PC-3 (cell line): ENCODE data around the gene B4GALNT4. TPM values are rescaled to one million over a fixed set of nuclear protein-coding genes. Genes with fewer than 3 reads are reported as not detected.

Source experiments
- ATAC-seq: fragments of 200-7000 bp; cut with Tn5 transposase; 2 replicates; pipeline ENCODE4 v1.9.1; 2020; ENCODE audit warnings: mild to moderate bottlenecking, moderate library complexity
- BruUV-seq: library from RNA; stranded (reverse); fragments of 400-500 nt; replicated peaks from 2 replicates; lab custom pipeline; 2021; lab: Mats Ljungman, UMichigan
- CTCF ChIA-PET: fragments of 300-600 bp; sonication (Branson Sonifier 250); formaldehyde crosslinking; loops from one replicate; lab custom pipeline; 2022; ENCODE audit warnings: antibody characterized with exemption; lab: Charles Lee
- POLR2A ChIA-PET: fragments of 300-600 bp; sonication (Branson Sonifier 250); formaldehyde crosslinking; loops from one replicate; lab custom pipeline; 2022; ENCODE audit warnings: antibody characterized with exemption; ENCODE audit not compliant: unreplicated experiment; lab: Charles Lee
- DNase-seq: peaks from one replicate; pipeline ENCODE4 v3.0.0-alpha.2; 2015
- H2AFZ ChIP-seq: fragments of 300-600 bp; sonication (generic); 2 replicates; pipeline ENCODE4 v1.6.0; 2016; ENCODE audit warnings: antibody characterized with exemption, low read length
- H3F3A ChIP-seq: fragments of 300-600 bp; sonication (generic); one replicate; pipeline ENCODE4 v1.6.0; 2017; ENCODE audit warnings: antibody characterized with exemption, low read length, control low read depth, mild to moderate bottlenecking; ENCODE audit not compliant: unreplicated experiment
- H3K27ac ChIP-seq: fragments of 300-600 bp; sonication (generic); 2 replicates; pipeline ENCODE4 v1.5.1; 2016; ENCODE audit warnings: mild to moderate bottlenecking, low read length
- H3K27me3 ChIP-seq: fragments of 300-600 bp; sonication (generic); 2 replicates; pipeline ENCODE4 v1.6.1; 2016; ENCODE audit warnings: low read length, mixed read lengths
- H3K36me3 ChIP-seq: fragments of 300-600 bp; sonication (generic); 2 replicates; pipeline ENCODE4 v1.6.1; 2016; ENCODE audit warnings: low read depth, mixed run types, low read length, mixed read lengths
- H3K4me1 ChIP-seq: fragments of 300-600 bp; sonication (generic); 2 replicates; pipeline ENCODE4 v1.5.1; 2016; ENCODE audit warnings: low read length; ENCODE audit not compliant: insufficient read depth
- H3K4me2 ChIP-seq: fragments of 300-600 bp; sonication (generic); 2 replicates; pipeline ENCODE4 v1.6.0; 2016; ENCODE audit warnings: low read length
- H3K4me3 ChIP-seq: fragments of 300-600 bp; sonication (generic); 2 replicates; pipeline ENCODE4 v1.5.1; 2016; ENCODE audit warnings: mild to moderate bottlenecking, low read length, mixed read lengths
- H3K79me2 ChIP-seq: fragments of 300-600 bp; sonication (generic); 2 replicates; pipeline ENCODE4 v1.6.1; 2017; ENCODE audit warnings: low read length, mixed read lengths
- H3K9ac ChIP-seq: fragments of 300-600 bp; sonication (generic); 2 replicates; pipeline ENCODE4 v1.6.0; 2016; ENCODE audit warnings: mild to moderate bottlenecking, low read length
- H3K9me2 ChIP-seq: fragments of 300-600 bp; sonication (generic); replicated peaks from 2 replicates; pipeline ENCODE4 v1.6.1; 2016; ENCODE audit warnings: mixed run types, low read length, mixed read lengths
- H3K9me3 ChIP-seq: fragments of 300-600 bp; sonication (generic); 2 replicates; pipeline ENCODE4 v1.6.1; 2016; ENCODE audit warnings: low read length, mixed read lengths
- H4K20me1 ChIP-seq: fragments of 300-600 bp; sonication (generic); 2 replicates; pipeline ENCODE4 v1.6.1; 2016; ENCODE audit warnings: low read length, mixed read lengths
- EZH2 ChIP-seq: fragments of 300-600 bp; sonication (generic); IDR thresholded peaks from one replicate; pipeline ENCODE4 v1.6.1; 2017; ENCODE audit warnings: antibody characterized with exemption, mild to moderate bottlenecking, low read length; ENCODE audit not compliant: unreplicated experiment
- EZH2phosphoT487 ChIP-seq: fragments of 300-600 bp; sonication (generic); IDR thresholded peaks from 2 replicates; pipeline ENCODE4 v1.6.1; 2018; ENCODE audit warnings: mild to moderate bottlenecking, antibody characterized with exemption, low read length, borderline replicate concordance
- intact Hi-C: fragments of 100-400 bp; cut with micrococcal nuclease; formaldehyde crosslinking; loops from 2 replicates; pipeline ENCODE4 v1.9.0; 2023
- total RNA-seq: library from RNA; depleted of rRNA; stranded (reverse); fragments of >200 nt; gene quantifications from 2 replicates; pipeline ENCODE4 v1.2.3, GENCODE V29; 2014
- TF ChIP-seq, protein P1 (sequence below): fragments of 300-600 bp; sonication (generic); conservative IDR thresholded peaks from 2 replicates; pipeline ENCODE4 v1.5.1; 2017; ENCODE audit warnings: antibody characterized with exemption, low read depth, mild to moderate bottlenecking, low read length

The B4GALNT4 gene
- total RNA-seq, 1 experiment from 2014 or later = 52.9 TPM

DNA sequence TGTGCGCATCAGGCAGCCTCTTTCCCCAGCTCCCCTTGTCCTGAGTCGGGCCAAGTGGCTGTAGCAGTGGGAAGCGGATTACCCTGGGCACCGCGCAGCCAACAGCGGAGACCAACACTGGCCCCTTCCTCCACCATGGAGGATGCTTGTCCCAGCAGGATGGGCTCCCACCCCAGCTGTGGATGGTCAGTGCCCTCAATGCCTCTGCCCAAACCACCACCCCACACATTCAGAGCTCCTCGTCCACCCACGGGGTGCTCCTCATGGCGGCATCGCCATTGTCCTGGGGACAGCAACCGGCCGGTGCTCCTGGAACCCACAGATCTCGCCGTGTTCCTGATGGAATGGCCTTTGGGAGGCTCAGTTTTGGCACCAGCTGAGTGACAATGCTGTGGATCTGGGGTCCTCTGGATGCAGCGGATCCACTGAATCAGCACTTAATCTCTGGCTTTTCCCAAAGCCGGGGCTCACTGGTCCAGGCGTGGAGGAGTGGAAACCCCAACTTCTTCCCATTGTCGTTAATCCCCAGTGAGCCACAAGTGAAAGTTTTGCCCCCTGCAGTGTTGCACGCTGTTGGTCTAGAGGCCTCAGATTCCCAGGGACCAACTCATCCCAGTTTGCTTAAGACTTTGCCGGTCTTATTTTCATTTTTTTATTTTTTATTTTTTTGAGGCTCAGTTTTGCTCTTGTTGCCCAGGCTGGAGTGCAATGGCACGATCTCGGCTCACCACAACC is 4.1 kb upstream of the B4GALNT4 start:
- H3K9me2 ChIP-seq = no peaks in the 10 kb centered on the region
- intact Hi-C loops = no loop called here
- ATAC-seq = no peak

DNA sequence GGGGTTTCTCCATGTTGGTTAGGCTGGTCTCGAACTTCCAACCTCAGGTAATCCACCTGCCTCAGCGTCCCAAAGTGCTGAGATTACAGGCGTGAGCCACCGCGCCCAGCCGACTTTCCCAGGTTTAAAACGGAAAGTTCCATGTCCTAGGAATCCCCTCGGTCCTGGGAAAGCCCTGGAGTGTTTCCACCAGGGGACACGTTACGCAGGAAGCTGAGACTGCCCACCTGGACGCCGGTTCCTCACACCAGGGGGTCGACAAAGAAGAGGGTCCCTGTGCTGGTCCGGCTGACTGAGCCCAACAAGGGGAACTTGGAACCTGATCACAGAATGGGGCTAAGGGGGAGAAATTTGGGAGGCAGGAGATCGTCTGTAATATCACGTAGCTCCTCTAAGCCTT is 3.5 kb upstream of the B4GALNT4 start:
- no TSS peak for BruUV-seq
- H3K9me3 ChIP-seq = no peaks in the 10 kb centered on the region

More for the DNA sequence above, 4.1 kb upstream of the B4GALNT4 start:
- H2AFZ ChIP-seq = no peak overlapping the region
- H3K79me2 ChIP-seq = peaks cover 2% of the 10 kb centered on the region
- H3F3A ChIP-seq = no peaks in the 10 kb centered on the region
- TF ChIP-seq EZH2phosphoT487 (no peak), EZH2 (no peak)
- TF ChIP-seq, protein P1, sequence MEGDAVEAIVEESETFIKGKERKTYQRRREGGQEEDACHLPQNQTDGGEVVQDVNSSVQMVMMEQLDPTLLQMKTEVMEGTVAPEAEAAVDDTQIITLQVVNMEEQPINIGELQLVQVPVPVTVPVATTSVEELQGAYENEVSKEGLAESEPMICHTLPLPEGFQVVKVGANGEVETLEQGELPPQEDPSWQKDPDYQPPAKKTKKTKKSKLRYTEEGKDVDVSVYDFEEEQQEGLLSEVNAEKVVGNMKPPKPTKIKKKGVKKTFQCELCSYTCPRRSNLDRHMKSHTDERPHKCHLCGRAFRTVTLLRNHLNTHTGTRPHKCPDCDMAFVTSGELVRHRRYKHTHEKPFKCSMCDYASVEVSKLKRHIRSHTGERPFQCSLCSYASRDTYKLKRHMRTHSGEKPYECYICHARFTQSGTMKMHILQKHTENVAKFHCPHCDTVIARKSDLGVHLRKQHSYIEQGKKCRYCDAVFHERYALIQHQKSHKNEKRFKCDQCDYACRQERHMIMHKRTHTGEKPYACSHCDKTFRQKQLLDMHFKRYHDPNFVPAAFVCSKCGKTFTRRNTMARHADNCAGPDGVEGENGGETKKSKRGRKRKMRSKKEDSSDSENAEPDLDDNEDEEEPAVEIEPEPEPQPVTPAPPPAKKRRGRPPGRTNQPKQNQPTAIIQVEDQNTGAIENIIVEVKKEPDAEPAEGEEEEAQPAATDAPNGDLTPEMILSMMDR = no peak
- DNase-seq = no peak
- CTCF ChIA-PET = no interaction called here
- no peak overlapping the region for H3K9ac ChIP-seq
- no peaks in the 10 kb centered on the region for H4K20me1 ChIP-seq
- no peak overlapping the region for H3K4me3 ChIP-seq
- H3K9me3 ChIP-seq = no peaks in the 10 kb centered on the region
- H3K36me3 ChIP-seq = no peaks in the 10 kb centered on the region
- H3K27ac ChIP-seq = no peak overlapping the region
- no TSS peak for BruUV-seq
- peaks cover 9% of the 10 kb centered on the region; the same call in 1 of the 2 replicates for H3K4me1 ChIP-seq
- H3K4me2 ChIP-seq = no peak overlapping the region
- POLR2A ChIA-PET = interaction anchor here (0.6 kb wide), 1 partner anchor 50 kb away, joined by 4 read pairs; no protein-coding TSS in a partner anchor
- H3K27me3 ChIP-seq = no peaks in the 10 kb centered on the region

More for the DNA sequence above, 3.5 kb upstream of the B4GALNT4 start:
- peaks cover 9% of the 10 kb centered on the region for H3K79me2 ChIP-seq
- H3F3A ChIP-seq = no peaks in the 10 kb centered on the region
- no peak for ATAC-seq
- no peaks in the 10 kb centered on the region for H3K27me3 ChIP-seq
- peaks cover 9% of the 10 kb centered on the region; the same call in 1 of the 2 replicates for H3K4me1 ChIP-seq
- ChIA-PET CTCF (no interaction called here), POLR2A (no interaction called here)
- no peak overlapping the region for H3K4me2 ChIP-seq
- no peak overlapping the region for H3K9ac ChIP-seq
- DNase-seq = no peak
- intact Hi-C loops = no loop called here
- H2AFZ ChIP-seq = no peak overlapping the region
- H3K27ac ChIP-seq = no peak overlapping the region
- no peaks in the 10 kb centered on the region for H4K20me1 ChIP-seq
- H3K9me2 ChIP-seq = no peaks in the 10 kb centered on the region
- no peak overlapping the region for H3K4me3 ChIP-seq
- TF ChIP-seq EZH2phosphoT487 (no peak), EZH2 (no peak)
- TF ChIP-seq, protein P1 = no peak
- H3K36me3 ChIP-seq = no peaks in the 10 kb centered on the region
